HCT116 (cell line): Measurements from ENCODE around the gene DENND5B.

Experiments
- CTCF ChIP-seq, 3 experiments: fragments of 200-600 bp in 1 of 3; sonication (generic) in 1 of 3; IDR thresholded peaks in 2 of 3; conservative IDR thresholded peaks in 1 of 3; 2 replicates each; pipeline ENCODE4 v1.5.1; 2012 to 2017; ENCODE audit warnings: low read depth in 2 of 3, low read length in 2 of 3, antibody characterized with exemption in 1 of 3, borderline replicate concordance in 1 of 3, control low read depth in 1 of 3, mild to moderate bottlenecking in 1 of 3, mixed read lengths in 1 of 3, mixed run types in 1 of 3, moderate library complexity in 1 of 3; ENCODE audit not compliant: insufficient read depth in 1 of 3
- ELF1 ChIP-seq: IDR thresholded peaks from 2 replicates; pipeline ENCODE4 v1.6.1; 2012; ENCODE audit warnings: low read depth, borderline replicate concordance
- EZH2 ChIP-seq: fragments of 200-600 bp; sonication (generic); IDR thresholded peaks from 2 replicates; pipeline ENCODE4 v1.6.1; 2017; ENCODE audit warnings: antibody characterized with exemption, mixed run types
- POLR2AphosphoS5 ChIP-seq: IDR thresholded peaks from 2 replicates; pipeline ENCODE4 v1.6.1; 2011; ENCODE audit warnings: mild to moderate bottlenecking, low read depth, low read length, moderate library complexity

- TF ChIP-seq CTCF (IDR thresholded peaks at IDR 0.05 in 2 of 3, conservative IDR thresholded peaks at IDR 0.05 in 1 of 3; ENCODE audit: borderline replicate concordance in 1 of 3, insufficient read depth in 1 of 3, low read depth in 2 of 3, low read length in 2 of 3) (no peak), EZH2 (no peak), POLR2AphosphoS5 (no peak), ELF1 (no peak)
These were observed 31.1 kb upstream of the DENND5B start for GRCh38 chr12:31622038-31622437.
